GM13977 (cell line): ENCODE measurements around the gene IGF2R.

Source experiments
- DNase-seq: peaks from one replicate; pipeline ENCODE4 v3.0.0; 2012; ENCODE audit warnings: low spot score
- in situ Hi-C: fragments of 300-500 bp; cut with MboI; formaldehyde crosslinking; loops from one replicate; pipeline ENCODE4 v1.12.0; 2022; ENCODE audit warnings: low sequenced_read_pairs, low pct_unique_long_range_greater_than_20kb, mixed read lengths, inconsistent platforms; ENCODE audit not compliant: unreplicated experiment
- TF ChIP-seq, protein P1 (sequence below): IDR thresholded peaks from 2 replicates; pipeline ENCODE4 v1.5.1; 2012; ENCODE audit warnings: mild to moderate bottlenecking, control low read depth; ENCODE audit not compliant: insufficient read depth; ENCODE audit errors: extremely low read depth, missing control alignments

Gene IGF2R

GRCh38 chr6:159983641-159984080, 14.8 kb downstream of the IGF2R start:
- in situ Hi-C loops: no loop called here
- TF ChIP-seq, protein P1, sequence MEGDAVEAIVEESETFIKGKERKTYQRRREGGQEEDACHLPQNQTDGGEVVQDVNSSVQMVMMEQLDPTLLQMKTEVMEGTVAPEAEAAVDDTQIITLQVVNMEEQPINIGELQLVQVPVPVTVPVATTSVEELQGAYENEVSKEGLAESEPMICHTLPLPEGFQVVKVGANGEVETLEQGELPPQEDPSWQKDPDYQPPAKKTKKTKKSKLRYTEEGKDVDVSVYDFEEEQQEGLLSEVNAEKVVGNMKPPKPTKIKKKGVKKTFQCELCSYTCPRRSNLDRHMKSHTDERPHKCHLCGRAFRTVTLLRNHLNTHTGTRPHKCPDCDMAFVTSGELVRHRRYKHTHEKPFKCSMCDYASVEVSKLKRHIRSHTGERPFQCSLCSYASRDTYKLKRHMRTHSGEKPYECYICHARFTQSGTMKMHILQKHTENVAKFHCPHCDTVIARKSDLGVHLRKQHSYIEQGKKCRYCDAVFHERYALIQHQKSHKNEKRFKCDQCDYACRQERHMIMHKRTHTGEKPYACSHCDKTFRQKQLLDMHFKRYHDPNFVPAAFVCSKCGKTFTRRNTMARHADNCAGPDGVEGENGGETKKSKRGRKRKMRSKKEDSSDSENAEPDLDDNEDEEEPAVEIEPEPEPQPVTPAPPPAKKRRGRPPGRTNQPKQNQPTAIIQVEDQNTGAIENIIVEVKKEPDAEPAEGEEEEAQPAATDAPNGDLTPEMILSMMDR: no peak
- no peak for DNase-seq

- DNase-seq: no peak
- in situ Hi-C loops: no loop called here
- TF ChIP-seq, protein P1: no peak
Measured at GRCh38 chr6:159984268-159984786, 15.4 kb downstream of the IGF2R start.

- in situ Hi-C loops: no loop called here
- DNase-seq: no peak
- TF ChIP-seq, protein P1: no peak
Measured at GRCh38 chr6:159985296-159985945, 16.5 kb downstream of the IGF2R start.

- TF ChIP-seq, protein P1: no peak
- in situ Hi-C loops: no loop called here
- no peak for DNase-seq
Measured at GRCh38 chr6:159988983-159989454, 20.1 kb downstream of the IGF2R start.

- TF ChIP-seq, protein P1: no peak
- in situ Hi-C loops: no loop called here
- no peak for DNase-seq
Measured at GRCh38 chr6:159989492-159990480, 20.9 kb downstream of the IGF2R start.

DNA sequence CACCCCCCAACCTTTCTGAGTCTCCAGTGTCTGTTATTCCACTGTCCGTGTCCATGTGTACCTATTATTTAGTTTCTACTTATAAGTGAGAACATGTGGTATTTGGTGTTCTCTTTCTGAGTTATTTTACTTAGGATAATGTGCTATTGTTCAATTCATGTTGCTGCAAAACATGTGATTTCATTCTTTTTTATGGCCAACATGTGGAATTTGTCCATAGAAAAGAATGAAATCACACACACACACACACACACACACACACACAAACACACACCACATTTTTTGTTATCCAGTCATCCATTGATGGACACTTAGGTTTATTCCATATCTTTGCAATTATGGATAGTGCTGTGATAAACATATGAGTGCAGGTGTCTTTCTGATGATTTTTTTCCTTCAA, 23.5 kb downstream of the IGF2R start:
- TF ChIP-seq, protein P1: no peak
- in situ Hi-C loops: no loop called here

More for the DNA sequence above, 23.5 kb downstream of the IGF2R start:
- DNase-seq: no peak
